PC-3 (cell line): ENCODE measurements around the gene MCTS1.

Source experiments
- CTCF ChIP-seq: fragments of 300-600 bp; sonication (generic); conservative IDR thresholded peaks from 2 replicates; pipeline ENCODE4 v1.5.1; 2017; ENCODE audit warnings: antibody characterized with exemption, low read depth, mild to moderate bottlenecking, low read length
- EZH2phosphoT487 ChIP-seq: fragments of 300-600 bp; sonication (generic); IDR thresholded peaks from 2 replicates; pipeline ENCODE4 v1.6.1; 2018; ENCODE audit warnings: mild to moderate bottlenecking, antibody characterized with exemption, low read length, borderline replicate concordance

- TF ChIP-seq CTCF (no peak), EZH2phosphoT487 (no peak)
Observed at GRCh38 chrX:120585702-120586101, 18.2 kb upstream of the MCTS1 start.
